WTC11 (cell line): ENCODE results near the gene LYRM7. TPM values are rescaled to one million over a fixed set of nuclear protein-coding genes. Genes with fewer than 3 reads are reported as not detected.

ENCODE experiments used
- ATAC-seq: fragments of 200-7000 bp; cut with Tn5 transposase; 2 replicates; pipeline ENCODE4 v1.10.0; 2021; ENCODE audit warnings: mild to moderate bottlenecking, moderate library complexity
- CTCF ChIA-PET: fragments of 300-600 bp; sonication (Branson Sonifier 250); formaldehyde crosslinking; loops from one replicate; lab custom pipeline; 2021; ENCODE audit warnings: antibody characterized with exemption; lab: Charles Lee
- POLR2A ChIA-PET: fragments of 350-600 bp; sonication (Branson Sonifier 250); formaldehyde crosslinking; loops from one replicate; lab custom pipeline; 2021; ENCODE audit warnings: antibody characterized with exemption; lab: Charles Lee
- DNase-seq: peaks from one replicate; pipeline ENCODE4 v3.0.0; 2021; ENCODE audit warnings: low spot score
- H3K27ac Mint-ChIP-seq: 2 replicates; pipeline ENCODE4 v1.8.0; 2021; ENCODE audit warnings: mixed read lengths
- H3K27me3 Mint-ChIP-seq: 2 replicates; pipeline ENCODE4 v1.8.0; 2021; ENCODE audit warnings: low read depth, mild to moderate bottlenecking, moderate library complexity, mixed read lengths
- H3K36me3 Mint-ChIP-seq: 2 replicates; pipeline ENCODE4 v1.8.0; 2021; ENCODE audit warnings: mixed read lengths
- H3K4me1 Mint-ChIP-seq: 2 replicates; pipeline ENCODE4 v1.8.0; 2022; ENCODE audit warnings: mixed read lengths
- H3K4me3 Mint-ChIP-seq: 2 replicates; pipeline ENCODE4 v1.8.0; 2021; ENCODE audit warnings: mild to moderate bottlenecking, moderate library complexity, mixed read lengths
- H3K9me3 Mint-ChIP-seq: 2 replicates; pipeline ENCODE4 v1.8.0; 2021; ENCODE audit warnings: mixed read lengths
- ATF1 ChIP-seq: sonication (generic); formaldehyde crosslinking; IDR thresholded peaks from 2 replicates; pipeline ENCODE4 v1.8.1; 2023; ENCODE audit warnings: mild to moderate bottlenecking, moderate library complexity, missing genetic modification reagents
- ATF2 ChIP-seq: sonication (generic); formaldehyde crosslinking; IDR thresholded peaks from 2 replicates; pipeline ENCODE4 v1.8.1; 2022; ENCODE audit warnings: low read depth, missing genetic modification reagents, borderline replicate concordance
- CDX4 ChIP-seq: fragments of 250-450 bp; sonication (Bioruptor Pico); IDR thresholded peaks from 2 replicates; pipeline ENCODE4 v1.9.0; 2021; ENCODE audit warnings: moderate library complexity, mild to moderate bottlenecking, inconsistent platforms, borderline replicate concordance
- EMX1 ChIP-seq: fragments of 250-450 bp; sonication (Bioruptor Pico); IDR thresholded peaks from 2 replicates; pipeline ENCODE4 v1.8.0; 2021; ENCODE audit warnings: mild to moderate bottlenecking
- FOXJ3 ChIP-seq: sonication (generic); formaldehyde crosslinking; IDR thresholded peaks from 2 replicates; pipeline ENCODE4 v1.9.0; 2021; ENCODE audit warnings: missing genetic modification reagents, mild to moderate bottlenecking, borderline replicate concordance
- SMAD4 ChIP-seq: sonication (generic); formaldehyde crosslinking; IDR thresholded peaks from 2 replicates; pipeline ENCODE4 v1.8.0; 2022; ENCODE audit warnings: mild to moderate bottlenecking, missing genetic modification reagents
- TCF7 ChIP-seq: sonication (generic); formaldehyde crosslinking; IDR thresholded peaks from 2 replicates; pipeline ENCODE4 v1.8.0; 2022; ENCODE audit warnings: mild to moderate bottlenecking, low read depth, missing genetic modification reagents, moderate library complexity
- ZNF512 ChIP-seq: sonication (generic); formaldehyde crosslinking; IDR thresholded peaks from 2 replicates; pipeline ENCODE4 v1.8.1; 2022; ENCODE audit warnings: missing genetic modification reagents, borderline replicate concordance
- total RNA-seq: library from RNA; stranded (reverse); gene quantifications from 3 replicates; pipeline ENCODE4 v1.2.3, GENCODE V29; 2021
- TF ChIP-seq, protein P1 (sequence below): fragments of 200-600 bp; IDR thresholded peaks from 2 replicates; pipeline ENCODE4 v1.8.0; 2022; ENCODE audit warnings: antibody characterized with exemption
- TF ChIP-seq, protein P2 (sequence below): sonication (generic); formaldehyde crosslinking; IDR thresholded peaks from 2 replicates; pipeline ENCODE4 v1.8.0; 2022; ENCODE audit warnings: mild to moderate bottlenecking, missing genetic modification reagents
- TF ChIP-seq, protein P3 (sequence below): sonication (generic); formaldehyde crosslinking; IDR thresholded peaks from 2 replicates; pipeline ENCODE4 v1.8.0; 2022; ENCODE audit warnings: mild to moderate bottlenecking, missing genetic modification reagents
- TF ChIP-seq, protein P4 (sequence below): sonication (generic); formaldehyde crosslinking; IDR thresholded peaks from 2 replicates; pipeline ENCODE4 v1.8.1; 2023; ENCODE audit warnings: mild to moderate bottlenecking, missing genetic modification reagents

Gene LYRM7
- total RNA-seq, 1 experiment from 2014 or later = 11.2 TPM

DNA sequence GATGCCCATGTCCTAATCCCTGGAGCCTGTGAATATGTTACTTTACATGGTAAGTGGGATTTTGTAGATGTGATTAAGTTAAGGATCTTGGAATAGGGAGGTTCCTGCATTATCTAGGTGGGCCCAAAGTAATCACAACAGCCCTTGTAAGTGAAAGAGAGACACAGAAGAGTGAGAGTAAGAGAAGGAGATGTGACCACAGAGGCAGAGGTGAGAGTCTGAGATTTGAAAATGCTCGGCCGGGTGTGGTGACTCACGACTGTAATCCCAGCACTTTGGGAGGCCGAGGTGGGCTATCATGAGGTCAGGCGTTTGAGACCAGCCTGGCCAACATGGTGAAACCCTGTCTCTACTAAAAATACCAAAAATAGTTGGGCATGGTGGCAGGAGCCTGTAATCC is 3.1 kb upstream of the LYRM7 start:
- ATAC-seq = no peak
- H3K9me3 Mint-ChIP-seq = peaks cover 3% of the 10 kb centered on the region; the same call in 1 of the 2 replicates

More for the DNA sequence above, 3.1 kb upstream of the LYRM7 start:
- POLR2A ChIA-PET = interaction anchor here (0.6 kb wide), 1 partner anchor 79 kb away, joined by 6 read pairs; no protein-coding TSS in a partner anchor
- no peaks in the 10 kb centered on the region for H3K27me3 Mint-ChIP-seq
- no peak overlapping the region for H3K4me3 Mint-ChIP-seq
- CTCF ChIA-PET = interaction anchor here (1.1 kb wide), 1 partner anchor 96 kb away, joined by 3 read pairs; no protein-coding TSS in a partner anchor
- no peak overlapping the region for H3K27ac Mint-ChIP-seq
- no peak for TF ChIP-seq SMAD4 (CRISPR knock-in tag)
- TF ChIP-seq CDX4 (CRISPR knock-in tag) = no peak
- no peak for TF ChIP-seq EMX1
- no peak for TF ChIP-seq ZNF512 (CRISPR knock-in tag)
- no peak for TF ChIP-seq ATF2 (CRISPR knock-in tag)
- TF ChIP-seq, protein P1, sequence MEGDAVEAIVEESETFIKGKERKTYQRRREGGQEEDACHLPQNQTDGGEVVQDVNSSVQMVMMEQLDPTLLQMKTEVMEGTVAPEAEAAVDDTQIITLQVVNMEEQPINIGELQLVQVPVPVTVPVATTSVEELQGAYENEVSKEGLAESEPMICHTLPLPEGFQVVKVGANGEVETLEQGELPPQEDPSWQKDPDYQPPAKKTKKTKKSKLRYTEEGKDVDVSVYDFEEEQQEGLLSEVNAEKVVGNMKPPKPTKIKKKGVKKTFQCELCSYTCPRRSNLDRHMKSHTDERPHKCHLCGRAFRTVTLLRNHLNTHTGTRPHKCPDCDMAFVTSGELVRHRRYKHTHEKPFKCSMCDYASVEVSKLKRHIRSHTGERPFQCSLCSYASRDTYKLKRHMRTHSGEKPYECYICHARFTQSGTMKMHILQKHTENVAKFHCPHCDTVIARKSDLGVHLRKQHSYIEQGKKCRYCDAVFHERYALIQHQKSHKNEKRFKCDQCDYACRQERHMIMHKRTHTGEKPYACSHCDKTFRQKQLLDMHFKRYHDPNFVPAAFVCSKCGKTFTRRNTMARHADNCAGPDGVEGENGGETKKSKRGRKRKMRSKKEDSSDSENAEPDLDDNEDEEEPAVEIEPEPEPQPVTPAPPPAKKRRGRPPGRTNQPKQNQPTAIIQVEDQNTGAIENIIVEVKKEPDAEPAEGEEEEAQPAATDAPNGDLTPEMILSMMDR = no peak
- TF ChIP-seq, protein P2, sequence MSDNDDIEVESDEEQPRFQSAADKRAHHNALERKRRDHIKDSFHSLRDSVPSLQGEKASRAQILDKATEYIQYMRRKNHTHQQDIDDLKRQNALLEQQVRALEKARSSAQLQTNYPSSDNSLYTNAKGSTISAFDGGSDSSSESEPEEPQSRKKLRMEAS = no peak
- no peak for TF ChIP-seq ATF1
- TF ChIP-seq, protein P3, sequence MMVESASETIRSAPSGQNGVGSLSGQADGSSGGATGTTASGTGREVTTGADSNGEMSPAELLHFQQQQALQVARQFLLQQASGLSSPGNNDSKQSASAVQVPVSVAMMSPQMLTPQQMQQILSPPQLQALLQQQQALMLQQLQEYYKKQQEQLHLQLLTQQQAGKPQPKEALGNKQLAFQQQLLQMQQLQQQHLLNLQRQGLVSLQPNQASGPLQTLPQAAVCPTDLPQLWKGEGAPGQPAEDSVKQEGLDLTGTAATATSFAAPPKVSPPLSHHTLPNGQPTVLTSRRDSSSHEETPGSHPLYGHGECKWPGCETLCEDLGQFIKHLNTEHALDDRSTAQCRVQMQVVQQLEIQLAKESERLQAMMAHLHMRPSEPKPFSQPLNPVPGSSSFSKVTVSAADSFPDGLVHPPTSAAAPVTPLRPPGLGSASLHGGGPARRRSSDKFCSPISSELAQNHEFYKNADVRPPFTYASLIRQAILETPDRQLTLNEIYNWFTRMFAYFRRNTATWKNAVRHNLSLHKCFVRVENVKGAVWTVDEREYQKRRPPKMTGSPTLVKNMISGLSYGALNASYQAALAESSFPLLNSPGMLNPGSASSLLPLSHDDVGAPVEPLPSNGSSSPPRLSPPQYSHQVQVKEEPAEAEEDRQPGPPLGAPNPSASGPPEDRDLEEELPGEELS (CRISPR knock-in tag) = no peak
- TF ChIP-seq, protein P4, sequence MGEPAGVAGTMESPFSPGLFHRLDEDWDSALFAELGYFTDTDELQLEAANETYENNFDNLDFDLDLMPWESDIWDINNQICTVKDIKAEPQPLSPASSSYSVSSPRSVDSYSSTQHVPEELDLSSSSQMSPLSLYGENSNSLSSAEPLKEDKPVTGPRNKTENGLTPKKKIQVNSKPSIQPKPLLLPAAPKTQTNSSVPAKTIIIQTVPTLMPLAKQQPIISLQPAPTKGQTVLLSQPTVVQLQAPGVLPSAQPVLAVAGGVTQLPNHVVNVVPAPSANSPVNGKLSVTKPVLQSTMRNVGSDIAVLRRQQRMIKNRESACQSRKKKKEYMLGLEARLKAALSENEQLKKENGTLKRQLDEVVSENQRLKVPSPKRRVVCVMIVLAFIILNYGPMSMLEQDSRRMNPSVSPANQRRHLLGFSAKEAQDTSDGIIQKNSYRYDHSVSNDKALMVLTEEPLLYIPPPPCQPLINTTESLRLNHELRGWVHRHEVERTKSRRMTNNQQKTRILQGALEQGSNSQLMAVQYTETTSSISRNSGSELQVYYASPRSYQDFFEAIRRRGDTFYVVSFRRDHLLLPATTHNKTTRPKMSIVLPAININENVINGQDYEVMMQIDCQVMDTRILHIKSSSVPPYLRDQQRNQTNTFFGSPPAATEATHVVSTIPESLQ = no peak
- TF ChIP-seq TCF7 = no peak
- TF ChIP-seq FOXJ3 (CRISPR knock-in tag) = no peak
- peaks cover 26% of the 10 kb centered on the region for H3K4me1 Mint-ChIP-seq
- H3K36me3 Mint-ChIP-seq = no peaks in the 10 kb centered on the region; the same call in 1 of the 2 replicates
- no peak for DNase-seq
